Activated T-cell treated with anti-CD3 and anti-CD28 coated beads, Interleukin-2, amount 50 U/mL, for 1 hour (primary cell): ENCODE measurements around the gene PCLAF.
A peak's percentile ranks its signal among the peaks of the same experiment; 100 is the strongest.
"Not testable (repeated sequence)": the region's sequence is repeated elsewhere in the genome, so short reads cannot be mapped to it uniquely, and the experiment has no call there.

Source experiments
- DNase-seq: peaks from one replicate; pipeline ENCODE4 v3.0.0-alpha.2; 2020

Gene PCLAF

GRCh38 chr15:64381000-64381751 lies at the start of gene PCLAF:
TSS of gene PCLAF (minus strand) at chr15:64381441. CDS start at chr15:64381371, 70 bp downstream.
- peak; percentile 87 for DNase-seq

GRCh38 chr15:64430000-64430735 lies 48.9 kb upstream of the PCLAF start:
- DNase-seq = peak; percentile 42

GRCh38 chr15:64429448-64429847 lies 48.2 kb upstream of the PCLAF start:
- DNase-seq = no peak

GRCh38 chr15:64426845-64427465 lies 45.7 kb upstream of the PCLAF start:
- DNase-seq = no peak

- no peak for DNase-seq
Measured at GRCh38 chr15:64425221-64425620, 44.0 kb upstream of the PCLAF start.

GRCh38 chr15:64423970-64424369 lies 42.7 kb upstream of the PCLAF start:
- no peak for DNase-seq

- no peak for DNase-seq
Measured at GRCh38 chr15:64422697-64423096, 41.5 kb upstream of the PCLAF start.

GRCh38 chr15:64412216-64412615 lies 31.0 kb upstream of the PCLAF start:
- DNase-seq = no peak

- DNase-seq = no peak
Measured at GRCh38 chr15:64400583-64400982, 19.3 kb upstream of the PCLAF start.

- DNase-seq = no peak
Measured at GRCh38 chr15:64398575-64398974, 17.3 kb upstream of the PCLAF start.

- DNase-seq = no peak
Measured at GRCh38 chr15:64396789-64397188, 15.5 kb upstream of the PCLAF start.

- not testable (repeated sequence) for DNase-seq
Measured at GRCh38 chr15:64392471-64392870, 11.2 kb upstream of the PCLAF start.

GRCh38 chr15:64389036-64389435 lies 7.8 kb upstream of the PCLAF start:
- DNase-seq = no peak

GRCh38 chr15:64387562-64388168 lies 6.4 kb upstream of the PCLAF start, which contains the start of gene TRIP4:
TSS of gene TRIP4 (plus strand) at chr15:64387836. CDS start at chr15:64387864, 28 bp downstream.
- peak; percentile 97 for DNase-seq

- DNase-seq = no peak
Measured at GRCh38 chr15:64386291-64386690, 5.0 kb upstream of the PCLAF start.

- no peak for DNase-seq
Measured at GRCh38 chr15:64383760-64384159, 2.5 kb upstream of the PCLAF start.

GRCh38 chr15:64380130-64380870 lies 941 bp downstream of the PCLAF start:
- DNase-seq = not testable (repeated sequence)

- no peak for DNase-seq
Measured at GRCh38 chr15:64379216-64379960, 1.9 kb downstream of the PCLAF start.

- no peak for DNase-seq
Measured at GRCh38 chr15:64373360-64373759, 7.9 kb downstream of the PCLAF start.

GRCh38 chr15:64371383-64371782 lies 9.9 kb downstream of the PCLAF start:
- not testable (repeated sequence) for DNase-seq

- no peak for DNase-seq
Measured at GRCh38 chr15:64369078-64369607, 12.1 kb downstream of the PCLAF start.
